Adipocyte (in vitro differentiated cells): ENCODE measurements around the gene MDH1B.
"Not testable (repeated sequence)": the region's sequence is repeated elsewhere in the genome, so short reads cannot be mapped to it uniquely, and the experiment has no call there.

Source experiments
- DNase-seq: peaks from one replicate; pipeline ENCODE4 v3.0.0-alpha.2; 2015; ENCODE audit warnings: low read depth
- H3K27me3 ChIP-seq: replicated peaks from 2 replicates; pipeline ENCODE4 v1.7.0; 2013; ENCODE audit warnings: mild to moderate bottlenecking, low read length, moderate library complexity; ENCODE audit not compliant: control insufficient read depth, insufficient read depth
- H3K36me3 ChIP-seq: 2 replicates; pipeline ENCODE4 v1.7.0; 2013; ENCODE audit warnings: low read length, mild to moderate bottlenecking, moderate library complexity; ENCODE audit not compliant: control insufficient read depth, insufficient read depth, severe bottlenecking
- H3K4me1 ChIP-seq: 2 replicates; pipeline ENCODE4 v1.7.0; 2013; ENCODE audit warnings: mild to moderate bottlenecking, low read length, moderate library complexity; ENCODE audit not compliant: control insufficient read depth, insufficient read depth
- H3K4me3 ChIP-seq: 2 replicates; pipeline ENCODE4 v1.7.0; 2013; ENCODE audit warnings: mild to moderate bottlenecking, low read length, moderate library complexity
- H3K9ac ChIP-seq: 2 replicates; pipeline ENCODE4 v1.7.0; 2013; ENCODE audit warnings: mild to moderate bottlenecking, low read length, moderate library complexity
- H3K9me3 ChIP-seq: 2 replicates; pipeline ENCODE4 v1.7.0; 2013; ENCODE audit warnings: mild to moderate bottlenecking, low read length, moderate library complexity; ENCODE audit not compliant: control insufficient read depth

The MDH1B gene

DNA sequence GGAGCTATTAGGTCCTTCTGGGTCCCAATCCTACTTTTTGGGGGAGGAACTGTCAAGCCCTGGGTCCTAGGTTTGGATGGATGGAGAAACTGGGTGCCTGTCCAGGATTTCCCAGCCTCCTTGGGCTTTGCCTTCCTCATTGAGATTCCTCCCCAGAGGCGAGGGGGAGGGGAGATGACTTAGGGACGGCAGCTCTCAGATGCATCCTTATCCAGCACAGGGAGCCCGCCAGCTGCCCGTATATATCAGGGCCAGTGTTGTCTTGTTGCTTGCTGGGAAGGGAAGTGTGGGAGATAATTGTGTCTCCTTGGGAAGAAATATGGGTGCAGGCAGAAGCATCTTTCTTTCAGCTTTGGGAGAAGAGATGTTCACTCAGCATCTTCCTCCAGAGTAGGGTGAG, 49.9 kb downstream of the MDH1B start:
- H3K36me3 ChIP-seq, H3K9me3 ChIP-seq, H3K27me3 ChIP-seq, H3K4me3 ChIP-seq, H3K9ac ChIP-seq, H3K4me1 ChIP-seq, DNase-seq: not testable (repeated sequence)

DNA sequence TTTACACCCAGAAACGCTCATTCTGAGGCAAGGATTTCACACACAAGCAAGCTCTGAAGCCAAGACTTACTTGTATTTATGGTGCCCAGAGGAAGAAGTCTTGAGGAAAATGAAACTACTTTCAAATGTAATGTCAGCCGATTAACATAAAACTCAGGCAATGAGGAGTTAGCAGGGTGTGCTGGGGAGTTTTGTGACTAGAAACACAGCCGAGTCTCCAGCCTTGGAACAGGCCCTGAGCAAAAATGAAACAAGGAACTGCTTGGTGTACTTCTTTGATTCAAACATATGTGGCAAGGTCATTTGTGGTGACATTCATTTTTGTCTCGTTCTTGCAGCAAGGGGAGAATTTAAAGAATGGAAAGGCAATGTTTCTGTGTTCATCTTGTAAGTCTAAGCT, 51.4 kb downstream of the MDH1B start:
- Histone ChIP-seq H3K36me3 (no peaks in the 10 kb centered on the region), H3K4me1 (no peaks in the 10 kb centered on the region), H3K9ac (no peak overlapping the region), H3K9me3 (no peaks in the 10 kb centered on the region), H3K4me3 (no peak overlapping the region), H3K27me3 (no peaks in the 10 kb centered on the region)
- peak; percentile 27 for DNase-seq

DNA sequence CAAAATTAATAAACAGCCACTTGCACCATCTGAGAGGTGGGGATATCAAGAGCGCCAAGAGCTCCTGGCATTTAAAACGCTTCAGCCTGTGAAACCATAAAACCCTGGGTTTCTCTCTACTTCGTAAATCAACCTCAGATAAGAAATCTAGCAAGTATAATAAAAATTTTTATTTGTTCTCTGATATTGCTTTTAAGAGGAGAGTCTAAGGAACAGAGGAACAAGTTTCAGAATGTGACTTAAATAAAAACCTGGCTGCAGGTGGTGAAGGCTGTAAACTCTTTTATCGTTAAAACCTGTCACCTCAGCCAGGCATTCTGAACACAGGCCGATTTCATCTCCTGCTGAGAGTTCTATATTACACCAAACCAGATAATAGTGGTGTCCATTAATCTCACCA, 56.8 kb downstream of the MDH1B start:
- Histone ChIP-seq H3K4me3 (no peak overlapping the region), H3K9me3 (no peaks in the 10 kb centered on the region), H3K27me3 (peaks cover 4% of the 10 kb centered on the region), H3K36me3 (no peaks in the 10 kb centered on the region), H3K9ac (no peak overlapping the region), H3K4me1 (no peaks in the 10 kb centered on the region)
- DNase-seq: no peak

DNA sequence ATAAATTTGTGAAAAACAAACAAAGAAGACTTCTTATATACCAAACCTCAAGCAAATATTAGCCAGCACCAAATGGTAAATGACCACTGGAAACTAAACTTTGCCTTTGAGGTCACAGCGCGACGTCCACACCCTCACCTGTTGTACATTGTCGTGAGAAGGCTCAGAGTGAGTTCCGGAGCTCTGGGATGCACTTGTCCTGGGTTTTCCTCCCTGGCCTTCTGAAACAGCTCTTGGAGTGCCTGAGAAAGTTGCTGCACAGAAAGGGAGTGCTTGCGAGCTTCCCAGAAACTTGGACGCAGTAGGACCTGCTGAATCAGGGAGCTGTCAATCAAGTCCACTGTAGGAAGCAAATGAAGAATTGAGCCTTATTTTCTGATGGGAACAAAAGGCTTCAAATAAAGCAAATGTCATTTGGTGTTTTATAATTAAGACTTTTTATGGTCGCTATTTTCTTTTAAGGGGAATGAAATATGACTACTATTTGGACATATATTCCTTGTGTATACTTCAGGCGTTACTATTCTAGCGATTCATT, 57.9 kb downstream of the MDH1B start:
- Histone ChIP-seq H3K36me3 (no peaks in the 10 kb centered on the region), H3K27me3 (peaks cover 6% of the 10 kb centered on the region), H3K4me1 (no peaks in the 10 kb centered on the region), H3K4me3 (no peak overlapping the region), H3K9me3 (no peaks in the 10 kb centered on the region), H3K9ac (no peak overlapping the region)
- DNase-seq: no peak

DNA sequence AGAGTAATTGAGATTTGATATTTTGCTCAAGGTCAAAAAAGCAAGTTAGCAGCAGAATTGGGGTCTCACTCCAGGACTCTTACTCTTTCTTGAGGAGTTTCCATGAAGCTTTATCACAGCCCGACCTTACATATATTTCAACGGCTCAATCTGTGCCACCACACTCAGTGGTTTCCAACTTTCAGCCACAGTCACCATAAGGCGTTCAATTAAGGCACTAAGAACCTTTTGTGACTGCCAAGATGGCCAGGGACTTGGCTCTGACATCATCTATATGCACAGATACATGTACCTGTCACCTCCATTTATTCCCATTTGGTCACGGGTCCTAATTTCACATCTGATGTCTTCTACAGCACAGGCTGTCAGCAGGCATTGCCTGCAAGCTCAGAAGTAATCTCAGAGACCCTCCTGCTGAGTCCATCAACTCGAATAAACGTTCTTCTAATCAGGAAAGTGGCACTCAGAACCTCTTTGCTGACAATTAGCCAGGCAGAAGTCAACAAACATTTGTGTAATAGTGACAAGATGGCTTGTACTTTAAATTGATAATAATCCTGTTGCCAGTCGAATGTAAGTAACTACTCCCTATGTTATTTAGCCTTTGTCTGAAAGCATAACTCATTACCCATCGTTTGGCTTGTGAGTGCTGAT, 63.0 kb downstream of the MDH1B start:
- Histone ChIP-seq H3K4me1 (no peaks in the 10 kb centered on the region), H3K9me3 (no peaks in the 10 kb centered on the region), H3K9ac (no peak overlapping the region), H3K4me3 (no peak overlapping the region), H3K36me3 (no peaks in the 10 kb centered on the region), H3K27me3 (peaks cover 12% of the 10 kb centered on the region)
- DNase-seq: no peak

DNA sequence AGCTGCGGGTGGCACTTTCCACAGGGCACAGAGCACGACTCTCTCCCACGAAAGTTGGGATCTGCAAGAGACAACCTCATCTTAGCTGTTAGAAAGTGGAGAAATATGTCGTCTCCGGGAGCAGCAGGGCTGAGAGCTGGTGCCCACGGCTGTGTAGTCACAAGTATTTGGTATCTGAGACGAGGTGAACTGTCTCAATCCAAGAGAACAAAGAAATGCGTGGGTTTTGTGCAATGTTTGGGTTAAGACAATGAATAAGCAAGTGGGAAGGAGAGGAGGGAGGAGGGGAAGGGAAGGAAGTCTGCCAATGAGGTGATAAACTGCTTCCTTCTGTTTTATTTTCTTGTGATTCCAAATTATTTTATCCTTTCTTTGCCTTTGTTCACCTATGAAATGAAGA, 65.0 kb downstream of the MDH1B start:
- no peaks in the 10 kb centered on the region for H3K9me3 ChIP-seq
- H3K4me1 ChIP-seq: no peaks in the 10 kb centered on the region
- no peak for DNase-seq
- H3K27me3 ChIP-seq: peaks cover 12% of the 10 kb centered on the region
- H3K4me3 ChIP-seq: no peak overlapping the region
- H3K36me3 ChIP-seq: no peaks in the 10 kb centered on the region
- no peak overlapping the region for H3K9ac ChIP-seq

DNA sequence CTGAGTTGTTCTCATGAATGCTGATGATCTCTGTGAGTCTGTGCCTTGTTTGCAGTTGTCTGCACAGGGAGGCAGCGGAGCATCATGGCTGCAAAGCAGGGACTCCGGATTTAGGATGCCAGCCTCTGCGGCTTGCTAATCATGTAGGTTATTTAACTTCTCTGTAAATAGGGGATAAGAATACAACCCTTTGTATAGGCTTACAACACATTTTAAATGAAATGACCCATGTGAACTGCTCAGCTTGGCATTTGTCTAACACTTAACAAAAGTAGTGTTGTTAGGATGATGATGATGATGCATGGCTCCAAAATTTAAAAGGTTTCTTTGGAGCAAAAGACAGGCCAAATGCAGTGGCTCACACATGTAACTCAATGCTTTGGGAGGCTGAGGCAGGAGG, 66.3 kb downstream of the MDH1B start:
- H3K9ac ChIP-seq: no peak overlapping the region
- no peak for DNase-seq
- no peaks in the 10 kb centered on the region for H3K4me1 ChIP-seq
- H3K27me3 ChIP-seq: peaks cover 12% of the 10 kb centered on the region
- H3K36me3 ChIP-seq: no peaks in the 10 kb centered on the region
- H3K9me3 ChIP-seq: no peaks in the 10 kb centered on the region
- H3K4me3 ChIP-seq: no peak overlapping the region

DNA sequence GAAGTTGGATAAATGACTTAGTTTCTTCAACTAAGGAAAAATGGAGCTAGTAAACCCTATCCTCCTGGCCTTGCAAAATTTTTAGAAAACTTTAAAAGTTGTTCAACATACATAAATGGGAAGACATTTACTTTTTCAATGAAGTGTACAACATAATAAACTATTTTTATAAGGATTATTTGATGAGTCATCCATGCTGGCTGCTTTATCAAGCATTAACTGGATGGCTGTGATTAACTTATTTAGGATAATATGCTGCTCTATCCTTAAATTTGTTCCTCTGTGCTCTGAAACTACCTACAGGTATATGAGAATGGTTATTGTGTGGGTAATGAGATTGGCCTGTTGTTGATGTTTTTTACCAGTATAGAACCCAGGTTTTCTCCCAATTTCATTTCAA, 68.2 kb downstream of the MDH1B start:
- H3K9ac ChIP-seq: no peak overlapping the region
- no peak for DNase-seq
- H3K4me3 ChIP-seq: no peak overlapping the region
- H3K27me3 ChIP-seq: peaks cover 8% of the 10 kb centered on the region
- no peaks in the 10 kb centered on the region for H3K9me3 ChIP-seq
- no peaks in the 10 kb centered on the region for H3K4me1 ChIP-seq
- no peaks in the 10 kb centered on the region for H3K36me3 ChIP-seq

DNA sequence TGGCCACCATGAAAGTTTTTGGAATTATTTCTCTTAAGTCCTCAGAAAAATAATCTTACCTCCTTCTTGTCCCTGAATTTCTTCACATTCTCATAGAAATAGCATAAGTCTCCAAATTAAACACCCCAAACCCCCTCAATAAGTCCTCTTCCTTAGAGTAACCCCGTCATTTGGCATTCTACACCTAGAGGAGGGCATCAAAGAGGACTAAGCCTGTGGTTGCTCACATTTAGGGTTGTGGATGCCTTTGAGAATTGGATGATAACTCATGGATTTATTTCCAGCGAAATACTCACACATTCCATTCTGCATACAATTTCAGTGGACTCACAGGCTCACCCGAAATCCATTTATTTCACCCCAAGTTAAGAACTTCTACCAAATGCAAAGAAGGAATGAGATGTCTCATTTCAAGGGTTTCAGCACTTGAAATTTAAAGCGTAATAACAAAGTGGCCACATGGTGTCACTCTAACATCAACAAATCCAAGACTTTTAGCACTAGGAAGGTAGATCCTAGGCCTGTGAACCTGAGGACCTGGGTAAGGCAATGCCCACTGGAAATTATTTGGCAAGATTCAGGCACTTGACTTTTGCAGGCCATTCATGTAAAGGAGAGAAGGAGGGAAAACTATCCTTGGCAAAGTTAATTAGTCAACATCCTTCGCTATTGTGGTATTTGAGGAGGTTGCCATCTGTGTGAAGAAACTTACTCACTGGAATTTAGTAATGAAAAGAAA, 71.6 kb downstream of the MDH1B start:
- H3K9me3 ChIP-seq: no peaks in the 10 kb centered on the region
- no peaks in the 10 kb centered on the region for H3K36me3 ChIP-seq
- H3K4me1 ChIP-seq: no peaks in the 10 kb centered on the region
- peak; percentile 83 for DNase-seq
- H3K4me3 ChIP-seq: no peak overlapping the region
- H3K27me3 ChIP-seq: no peaks in the 10 kb centered on the region
- no peak overlapping the region for H3K9ac ChIP-seq

DNA sequence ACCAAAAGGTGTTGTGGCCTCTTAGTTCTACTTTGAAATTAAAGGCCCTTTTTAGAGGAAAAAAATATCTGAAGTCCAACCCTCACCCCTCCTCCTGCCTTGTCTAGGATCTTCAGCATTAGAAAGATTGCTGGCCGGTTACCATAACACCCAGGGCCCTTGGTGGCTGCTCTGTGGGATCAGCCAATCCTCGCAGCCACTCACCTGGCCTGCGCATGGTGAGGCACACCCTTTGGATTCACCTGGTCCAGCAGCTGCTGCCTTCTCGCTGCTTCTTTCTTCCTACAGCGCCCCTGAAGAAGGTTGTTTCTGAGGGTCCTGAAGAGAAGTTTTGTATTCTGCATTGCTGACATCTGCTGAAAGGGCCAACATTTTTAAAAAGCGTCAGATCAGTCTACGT, 72.2 kb downstream of the MDH1B start:
- Histone ChIP-seq H3K4me3 (no peak overlapping the region), H3K4me1 (no peaks in the 10 kb centered on the region), H3K36me3 (no peaks in the 10 kb centered on the region), H3K9ac (no peak overlapping the region), H3K27me3 (no peaks in the 10 kb centered on the region), H3K9me3 (no peaks in the 10 kb centered on the region)
- no peak for DNase-seq

DNA sequence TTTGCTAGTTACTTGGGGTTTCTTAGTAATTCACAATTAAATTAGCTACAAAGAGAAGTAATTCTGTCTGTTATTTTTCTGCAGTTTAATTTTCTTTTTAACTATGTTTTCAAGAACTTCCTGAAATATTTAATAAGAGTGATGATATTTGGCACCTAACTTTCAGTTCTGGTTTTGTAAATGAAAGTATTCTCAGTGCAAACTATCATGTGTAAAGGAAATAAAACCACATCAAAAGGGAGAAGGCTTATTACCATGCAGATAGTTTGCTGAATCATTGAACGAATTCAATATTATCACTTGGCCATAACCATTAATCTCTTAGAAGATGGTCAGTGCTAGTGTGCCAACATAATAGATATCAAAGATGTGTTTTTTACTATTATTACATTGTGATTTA, 76.1 kb downstream of the MDH1B start:
- H3K36me3 ChIP-seq: no peaks in the 10 kb centered on the region
- DNase-seq: no peak
- H3K9ac ChIP-seq: no peak overlapping the region
- H3K27me3 ChIP-seq: peaks cover 8% of the 10 kb centered on the region
- no peaks in the 10 kb centered on the region for H3K9me3 ChIP-seq
- no peak overlapping the region for H3K4me3 ChIP-seq
- no peaks in the 10 kb centered on the region for H3K4me1 ChIP-seq
